ENCODE measurements around the gene TTLL8. TPM values are rescaled to one million over a fixed set of nuclear protein-coding genes. Genes with fewer than 3 reads are reported as not detected.

Gene TTLL8
- total RNA-seq, 1 experiment from 2014 or later: not detected

DNA sequence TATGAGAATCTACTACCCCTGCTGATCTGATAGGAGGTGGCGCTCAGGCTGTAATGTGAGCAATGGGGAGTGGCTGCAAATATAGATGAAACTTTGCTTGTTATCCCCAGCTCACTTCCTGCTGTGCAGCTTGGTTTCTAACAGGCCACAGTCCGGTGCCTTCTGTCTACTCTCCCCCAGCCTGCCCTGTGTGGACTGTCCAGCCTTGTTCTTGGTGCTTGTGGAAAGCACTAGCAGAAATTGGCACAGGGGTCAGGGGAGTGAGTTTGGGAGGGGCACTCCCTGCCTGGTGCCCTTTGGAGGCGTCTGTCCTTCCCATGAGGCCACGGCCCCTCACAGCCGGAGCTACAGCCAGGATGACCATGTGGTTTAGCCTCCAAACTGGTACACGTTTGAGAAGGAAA is 46.0 kb upstream of the TTLL8 start:
- H3K4me1 ChIP-seq (ENCODE audit: insufficient read depth, low read length): no peaks in the 10 kb centered on the region
- H3K27me3 ChIP-seq (ENCODE audit: low read length): no peaks in the 10 kb centered on the region
- ChIA-PET POLR2A (ENCODE audit: unreplicated experiment) (no interaction called here), CTCF (no interaction called here)
- no peaks in the 10 kb centered on the region for H4K20me1 ChIP-seq (ENCODE audit: low read length)
- DNase-seq (no peak), ATAC-seq (peak; percentile 50)
- no peaks in the 10 kb centered on the region for H3K79me2 ChIP-seq (ENCODE audit: low read length)
- intact Hi-C loops (cut with micrococcal nuclease): no loop called here
- TF ChIP-seq CTCF (conservative IDR thresholded peaks at IDR 0.05; ENCODE audit: low read depth, low read length) (no peak), EZH2phosphoT487 (IDR thresholded peaks at IDR 0.05; ENCODE audit: borderline replicate concordance, low read length) (no peak), EZH2 (IDR thresholded peaks at IDR 0.05; ENCODE audit: low read length, unreplicated experiment) (no peak)
- H3K9me2 ChIP-seq (replicated peaks; ENCODE audit: low read length): no peaks in the 10 kb centered on the region
- H2AFZ ChIP-seq (ENCODE audit: low read length): no peak overlapping the region
- H3K9me3 ChIP-seq (ENCODE audit: low read length): no peaks in the 10 kb centered on the region
- BruUV-seq (replicated peaks): no TSS peak
- no peak overlapping the region for H3K27ac ChIP-seq (ENCODE audit: low read length)
- H3F3A ChIP-seq (ENCODE audit: low read length, unreplicated experiment): no peaks in the 10 kb centered on the region
- H3K36me3 ChIP-seq (ENCODE audit: low read depth, low read length): no peaks in the 10 kb centered on the region
- H3K9ac ChIP-seq (ENCODE audit: low read length): no peak overlapping the region
- no peak overlapping the region for H3K4me2 ChIP-seq (ENCODE audit: low read length)
- no peak overlapping the region for H3K4me3 ChIP-seq (ENCODE audit: low read length)

- Histone ChIP-seq H3K36me3 (ENCODE audit: low read depth, low read length) (no peaks in the 10 kb centered on the region), H4K20me1 (ENCODE audit: low read length) (no peaks in the 10 kb centered on the region), H3K9me3 (ENCODE audit: low read length) (no peaks in the 10 kb centered on the region), H2AFZ (ENCODE audit: low read length) (no peak overlapping the region), H3F3A (ENCODE audit: low read length, unreplicated experiment) (no peaks in the 10 kb centered on the region), H3K4me1 (ENCODE audit: insufficient read depth, low read length) (no peaks in the 10 kb centered on the region), H3K9ac (ENCODE audit: low read length) (no peak overlapping the region), H3K4me2 (ENCODE audit: low read length) (no peak overlapping the region), H3K9me2 (replicated peaks; ENCODE audit: low read length) (no peaks in the 10 kb centered on the region), H3K4me3 (ENCODE audit: low read length) (no peak overlapping the region), H3K79me2 (ENCODE audit: low read length) (no peaks in the 10 kb centered on the region), H3K27ac (ENCODE audit: low read length) (no peak overlapping the region), H3K27me3 (ENCODE audit: low read length) (no peaks in the 10 kb centered on the region)
- POLR2A ChIA-PET (ENCODE audit: unreplicated experiment): no interaction called here
- TF ChIP-seq EZH2 (IDR thresholded peaks at IDR 0.05; ENCODE audit: low read length, unreplicated experiment): no peak
- TF ChIP-seq CTCF (conservative IDR thresholded peaks at IDR 0.05; ENCODE audit: low read depth, low read length): peak; percentile 17; the same call in 1 of the 2 replicates
- no TSS peak for BruUV-seq (replicated peaks)
- DNase-seq: peak; percentile 4
- ATAC-seq: peak; percentile 53
- intact Hi-C loops (cut with micrococcal nuclease): no loop called here
- CTCF ChIA-PET: no interaction called here
These were observed 44.8 kb upstream of the TTLL8 start for GRCh38 chr22:50102946-50103345.

DNA sequence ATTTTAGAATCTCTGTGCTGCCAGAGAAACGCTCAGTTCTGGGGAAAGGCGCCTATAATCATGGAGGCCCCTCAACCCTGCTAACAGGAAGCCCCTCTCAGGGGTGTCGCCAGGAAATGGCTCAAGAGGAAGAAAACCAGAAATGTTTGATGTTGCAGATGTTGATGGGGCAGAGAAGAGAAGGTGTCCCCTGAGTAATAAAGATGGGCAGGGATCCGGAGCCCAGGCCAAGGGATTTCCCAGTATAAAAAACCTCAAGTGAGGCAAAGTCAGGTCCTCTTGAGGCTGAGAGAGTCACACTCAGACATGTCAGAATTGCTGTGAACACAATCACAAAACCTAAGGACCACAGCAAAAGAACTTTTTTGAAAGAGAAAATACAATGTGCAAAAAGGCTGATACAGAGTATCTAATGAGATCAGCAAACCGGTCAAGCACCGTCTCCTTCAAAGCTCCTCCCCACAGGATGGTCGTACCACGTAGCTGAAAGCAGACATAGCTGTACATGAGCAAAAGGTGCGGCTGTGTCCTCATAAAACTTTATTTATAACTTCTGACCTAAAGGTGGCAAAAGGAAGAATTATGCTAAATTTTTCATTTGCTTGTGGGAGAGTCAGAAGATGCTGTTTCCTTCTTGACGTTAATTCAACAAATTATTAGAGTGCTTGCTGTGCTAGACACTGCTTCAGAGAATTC is 43.9 kb upstream of the TTLL8 start:
- ATAC-seq: no peak
- H4K20me1 ChIP-seq (ENCODE audit: low read length): no peaks in the 10 kb centered on the region
- no peak overlapping the region for H3K27ac ChIP-seq (ENCODE audit: low read length)
- no peaks in the 10 kb centered on the region for H3F3A ChIP-seq (ENCODE audit: low read length, unreplicated experiment)
- ChIA-PET CTCF (no interaction called here), POLR2A (ENCODE audit: unreplicated experiment) (no interaction called here)
- H3K4me3 ChIP-seq (ENCODE audit: low read length): no peak overlapping the region
- DNase-seq: no peak
- H3K36me3 ChIP-seq (ENCODE audit: low read depth, low read length): no peaks in the 10 kb centered on the region
- no peak overlapping the region for H3K4me2 ChIP-seq (ENCODE audit: low read length)
- H3K79me2 ChIP-seq (ENCODE audit: low read length): no peaks in the 10 kb centered on the region
- no peaks in the 10 kb centered on the region for H3K9me3 ChIP-seq (ENCODE audit: low read length)
- H2AFZ ChIP-seq (ENCODE audit: low read length): no peak overlapping the region
- H3K9ac ChIP-seq (ENCODE audit: low read length): no peak overlapping the region
- no peaks in the 10 kb centered on the region for H3K4me1 ChIP-seq (ENCODE audit: insufficient read depth, low read length)
- intact Hi-C loops (cut with micrococcal nuclease): no loop called here
- no TSS peak for BruUV-seq (replicated peaks)
- no peaks in the 10 kb centered on the region for H3K9me2 ChIP-seq (replicated peaks; ENCODE audit: low read length)
- no peaks in the 10 kb centered on the region for H3K27me3 ChIP-seq (ENCODE audit: low read length)
- no peak for TF ChIP-seq EZH2phosphoT487 (IDR thresholded peaks at IDR 0.05; ENCODE audit: borderline replicate concordance, low read length)
- TF ChIP-seq CTCF (conservative IDR thresholded peaks at IDR 0.05; ENCODE audit: low read depth, low read length): no peak
- no peak for TF ChIP-seq EZH2 (IDR thresholded peaks at IDR 0.05; ENCODE audit: low read length, unreplicated experiment)

All from PC-3 (cell line).